ENCODE results near the gene P2RX6.

DNA sequence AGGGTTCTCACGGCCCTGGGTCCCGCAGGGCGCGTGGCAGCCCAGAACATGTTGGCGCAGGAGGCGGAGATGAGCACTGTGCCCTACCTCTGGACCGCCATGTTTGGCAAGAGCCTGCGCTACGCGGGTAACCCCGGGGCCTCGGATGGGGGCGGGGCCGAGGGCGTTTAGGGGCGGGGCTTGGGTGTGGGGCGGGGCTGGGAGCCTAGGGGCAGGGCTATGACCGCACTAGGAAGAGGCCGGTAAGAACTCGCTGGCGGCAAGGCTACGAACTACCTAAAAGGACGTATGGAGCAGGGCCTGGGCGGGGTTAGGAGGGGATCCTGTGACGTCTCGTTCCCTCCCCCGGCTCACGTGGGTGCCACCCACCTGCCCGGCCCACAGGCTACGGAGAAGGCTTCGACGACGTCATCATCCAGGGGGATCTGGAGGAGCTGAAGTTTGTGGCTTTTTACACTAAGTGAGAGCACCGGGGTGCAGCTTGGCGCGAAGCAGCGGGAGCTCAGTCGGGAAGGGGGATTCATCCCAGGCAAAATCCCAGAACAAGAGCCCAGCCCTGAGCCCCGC is 35.6 kb upstream of the P2RX6 start:
- TF ChIP-seq, protein P1, sequence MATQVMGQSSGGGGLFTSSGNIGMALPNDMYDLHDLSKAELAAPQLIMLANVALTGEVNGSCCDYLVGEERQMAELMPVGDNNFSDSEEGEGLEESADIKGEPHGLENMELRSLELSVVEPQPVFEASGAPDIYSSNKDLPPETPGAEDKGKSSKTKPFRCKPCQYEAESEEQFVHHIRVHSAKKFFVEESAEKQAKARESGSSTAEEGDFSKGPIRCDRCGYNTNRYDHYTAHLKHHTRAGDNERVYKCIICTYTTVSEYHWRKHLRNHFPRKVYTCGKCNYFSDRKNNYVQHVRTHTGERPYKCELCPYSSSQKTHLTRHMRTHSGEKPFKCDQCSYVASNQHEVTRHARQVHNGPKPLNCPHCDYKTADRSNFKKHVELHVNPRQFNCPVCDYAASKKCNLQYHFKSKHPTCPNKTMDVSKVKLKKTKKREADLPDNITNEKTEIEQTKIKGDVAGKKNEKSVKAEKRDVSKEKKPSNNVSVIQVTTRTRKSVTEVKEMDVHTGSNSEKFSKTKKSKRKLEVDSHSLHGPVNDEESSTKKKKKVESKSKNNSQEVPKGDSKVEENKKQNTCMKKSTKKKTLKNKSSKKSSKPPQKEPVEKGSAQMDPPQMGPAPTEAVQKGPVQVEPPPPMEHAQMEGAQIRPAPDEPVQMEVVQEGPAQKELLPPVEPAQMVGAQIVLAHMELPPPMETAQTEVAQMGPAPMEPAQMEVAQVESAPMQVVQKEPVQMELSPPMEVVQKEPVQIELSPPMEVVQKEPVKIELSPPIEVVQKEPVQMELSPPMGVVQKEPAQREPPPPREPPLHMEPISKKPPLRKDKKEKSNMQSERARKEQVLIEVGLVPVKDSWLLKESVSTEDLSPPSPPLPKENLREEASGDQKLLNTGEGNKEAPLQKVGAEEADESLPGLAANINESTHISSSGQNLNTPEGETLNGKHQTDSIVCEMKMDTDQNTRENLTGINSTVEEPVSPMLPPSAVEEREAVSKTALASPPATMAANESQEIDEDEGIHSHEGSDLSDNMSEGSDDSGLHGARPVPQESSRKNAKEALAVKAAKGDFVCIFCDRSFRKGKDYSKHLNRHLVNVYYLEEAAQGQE (IDR thresholded peaks at IDR 0.05; ENCODE audit: insufficient read depth in 1 of 2, low read depth in 2 of 2, low read length in 1 of 2) = no peak
- TF ChIP-seq, protein P2, sequence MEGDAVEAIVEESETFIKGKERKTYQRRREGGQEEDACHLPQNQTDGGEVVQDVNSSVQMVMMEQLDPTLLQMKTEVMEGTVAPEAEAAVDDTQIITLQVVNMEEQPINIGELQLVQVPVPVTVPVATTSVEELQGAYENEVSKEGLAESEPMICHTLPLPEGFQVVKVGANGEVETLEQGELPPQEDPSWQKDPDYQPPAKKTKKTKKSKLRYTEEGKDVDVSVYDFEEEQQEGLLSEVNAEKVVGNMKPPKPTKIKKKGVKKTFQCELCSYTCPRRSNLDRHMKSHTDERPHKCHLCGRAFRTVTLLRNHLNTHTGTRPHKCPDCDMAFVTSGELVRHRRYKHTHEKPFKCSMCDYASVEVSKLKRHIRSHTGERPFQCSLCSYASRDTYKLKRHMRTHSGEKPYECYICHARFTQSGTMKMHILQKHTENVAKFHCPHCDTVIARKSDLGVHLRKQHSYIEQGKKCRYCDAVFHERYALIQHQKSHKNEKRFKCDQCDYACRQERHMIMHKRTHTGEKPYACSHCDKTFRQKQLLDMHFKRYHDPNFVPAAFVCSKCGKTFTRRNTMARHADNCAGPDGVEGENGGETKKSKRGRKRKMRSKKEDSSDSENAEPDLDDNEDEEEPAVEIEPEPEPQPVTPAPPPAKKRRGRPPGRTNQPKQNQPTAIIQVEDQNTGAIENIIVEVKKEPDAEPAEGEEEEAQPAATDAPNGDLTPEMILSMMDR (IDR thresholded peaks at IDR 0.05) = no peak
- no peak for TF ChIP-seq POLR2AphosphoS5 (IDR thresholded peaks at IDR 0.05; ENCODE audit: low read depth, low read length)
- TF ChIP-seq TCF7L2 (IDR thresholded peaks at IDR 0.05; ENCODE audit: low read depth, low read length) = no peak

Measured in Panc1 (cell line).